Endothelial cell of umbilical vein (primary cell): ENCODE measurements around the gene COTL1. TPM values are rescaled to one million over a fixed set of nuclear protein-coding genes. Genes with fewer than 3 reads are reported as not detected.

ENCODE experiments used
- BruUV-seq: library from RNA; stranded (reverse); fragments of 400-500 nt; replicated peaks from 2 replicates; lab custom pipeline; 2021; lab: Mats Ljungman, UMichigan
- CTCF ChIA-PET: fragments of 300-600, 350-600 bp; sonication (Branson Sonifier 250); formaldehyde crosslinking; loops from one replicate; lab custom pipeline; 2021; ENCODE audit warnings: antibody characterized with exemption, inconsistent platforms; lab: Charles Lee
- POLR2A ChIA-PET: fragments of 300-600, 350-600 bp; sonication (Branson Sonifier 250); formaldehyde crosslinking; loops from one replicate; lab custom pipeline; 2021; ENCODE audit warnings: antibody characterized with exemption, inconsistent platforms; lab: Charles Lee
- DNase-seq: peaks from one replicate; pipeline ENCODE4 v3.0.0-alpha.2; 2011; ENCODE audit warnings: low read depth, low spot score
- FAIRE-seq: peaks from 2 replicates; lab custom pipeline; 2011; peaks lifted over from hg19 to GRCh38; lab: Jason Lieb, UNC
- H2AFZ ChIP-seq: 2 replicates; pipeline ENCODE4 v1.6.0; 2012; ENCODE audit warnings: low read depth, low read length, control low read depth, inconsistent platforms
- H3K27ac ChIP-seq: 2 replicates; pipeline ENCODE4 v1.5.1; 2011; ENCODE audit warnings: low read depth, mild to moderate bottlenecking, control low read depth, low read length, moderate library complexity; ENCODE audit not compliant: insufficient read depth
- H3K27me3 ChIP-seq, 2 experiments: 2 replicates each; pipeline versions ENCODE4 v1.6.0 to v1.6.1; 2011; ENCODE audit warnings: low read length in 2 of 2, mixed read lengths in 1 of 2; ENCODE audit not compliant: control insufficient read depth in 2 of 2, insufficient read depth in 2 of 2
- H3K36me3 ChIP-seq, 2 experiments: 2 replicates in 1 of 2; 3 replicates in 1 of 2; pipeline ENCODE4 v1.5.1; 2011; ENCODE audit warnings: low read length in 2 of 2, mild to moderate bottlenecking in 1 of 2, moderate library complexity in 1 of 2; ENCODE audit not compliant: control insufficient read depth in 2 of 2, insufficient read depth in 2 of 2; ENCODE audit errors: extremely low read depth in 1 of 2
- H3K4me1 ChIP-seq: 3 replicates; pipeline ENCODE4 v1.5.1; 2011; ENCODE audit warnings: mild to moderate bottlenecking, low read length; ENCODE audit not compliant: control insufficient read depth, insufficient read depth; ENCODE audit errors: extremely low read depth
- H3K4me2 ChIP-seq: 2 replicates; pipeline ENCODE4 v1.6.1; 2011; ENCODE audit warnings: low read length, control low read depth, mixed read lengths; ENCODE audit not compliant: insufficient read depth
- H3K4me3 ChIP-seq, 3 experiments: fragments of 200-600 bp in 1 of 3; sonication (generic), shearing (Covaris generic) in 1 of 3; replicated peaks in 1 of 3; 2 replicates each; pipeline ENCODE4 v1.5.1; 2011 to 2016; ENCODE audit warnings: control low read depth in 3 of 3, low read length in 3 of 3, mild to moderate bottlenecking in 2 of 3, inconsistent platforms in 1 of 3, low read depth in 1 of 3, moderate library complexity in 1 of 3; ENCODE audit not compliant: insufficient read depth in 1 of 3
- H3K79me2 ChIP-seq: 2 replicates; pipeline ENCODE4 v1.6.0; 2012; ENCODE audit warnings: low read length, inconsistent platforms; ENCODE audit not compliant: control insufficient read depth, insufficient read depth
- H3K9ac ChIP-seq: replicated peaks from 2 replicates; pipeline ENCODE3; 2011; ENCODE audit warnings: low read length, control low read depth; ENCODE audit not compliant: insufficient read depth; ENCODE audit errors: extremely low read depth
- H3K9me1 ChIP-seq: replicated peaks from 3 replicates; pipeline ENCODE4 v1.6.0; 2011; ENCODE audit warnings: mild to moderate bottlenecking, low read length; ENCODE audit not compliant: control insufficient read depth, insufficient read depth; ENCODE audit errors: extremely low read depth
- H3K9me3 ChIP-seq: replicated peaks from 2 replicates; pipeline ENCODE4 v1.5.1; 2012; ENCODE audit warnings: low read length, inconsistent platforms; ENCODE audit not compliant: control insufficient read depth, insufficient read depth
- H4K20me1 ChIP-seq: replicated peaks from 2 replicates; pipeline ENCODE3; 2011; ENCODE audit warnings: mild to moderate bottlenecking, low read length; ENCODE audit not compliant: control insufficient read depth, insufficient read depth; ENCODE audit errors: extremely low read depth
- EZH2 ChIP-seq: IDR thresholded peaks from 2 replicates; pipeline ENCODE4 v1.6.1; 2012; ENCODE audit warnings: borderline replicate concordance, low read depth, mild to moderate bottlenecking, moderate library complexity, low read length, inconsistent platforms; ENCODE audit not compliant: severe bottlenecking
- FOS ChIP-seq: IDR thresholded peaks from 2 replicates; pipeline ENCODE4 v1.6.1; 2011; ENCODE audit warnings: mild to moderate bottlenecking, low read length, moderate library complexity, borderline replicate concordance; ENCODE audit not compliant: insufficient read depth
- GATA2 ChIP-seq: IDR thresholded peaks from 2 replicates; pipeline ENCODE4 v1.7.0; 2011; ENCODE audit warnings: low read depth, mild to moderate bottlenecking, moderate library complexity, mixed read lengths, low read length; ENCODE audit not compliant: insufficient read length, insufficient read depth
- JUN ChIP-seq: IDR thresholded peaks from 2 replicates; pipeline ENCODE4 v1.6.1; 2011; ENCODE audit warnings: borderline replicate concordance, low read depth; ENCODE audit not compliant: insufficient read length, insufficient read depth
- MYC ChIP-seq: IDR thresholded peaks from one replicate; pipeline ENCODE4 v1.6.1; 2011; ENCODE audit warnings: mild to moderate bottlenecking, low read depth, low read length
- POLR2A ChIP-seq: IDR thresholded peaks from 2 replicates; pipeline ENCODE4 v1.6.1; 2012; ENCODE audit warnings: low read depth, mild to moderate bottlenecking, control low read depth, low read length
- POLR2AphosphoS5 ChIP-seq: IDR thresholded peaks from 2 replicates; pipeline ENCODE4 v1.6.1; 2012; ENCODE audit warnings: low read depth, mild to moderate bottlenecking, control low read depth, low read length, moderate library complexity; ENCODE audit not compliant: insufficient read depth
- dilution Hi-C: fragments of 300-500 bp; cut with MboI; formaldehyde crosslinking; loops from one replicate; pipeline ENCODE4 v1.15.0; 2019; ENCODE audit warnings: low sequenced_read_pairs; ENCODE audit not compliant: extremely low pct_ligation_motif_present
- intact Hi-C: fragments of 100-400 bp; cut with micrococcal nuclease; formaldehyde crosslinking; loops from one replicate; pipeline ENCODE4 v1.10.0; 2022
- polyA plus RNA-seq, 4 experiments: library from polyadenylated mRNA; depleted of rRNA in 3 of 4; stranded (reverse) in 3 of 4; unstranded in 1 of 4; fragments of >200 nt; gene quantifications; 2 replicates each; pipeline versions ENCODE4 v1.2.1 to v1.2.3, GENCODE V29; 2011 to 2012; ENCODE audit warnings: missing spikeins in 1 of 4
- total RNA-seq: library from RNA; stranded (reverse); gene quantifications from 2 replicates; pipeline ENCODE4 v1.2.3, GENCODE V29; 2021
- TF ChIP-seq, protein P1 (sequence below), 2 donors: IDR thresholded peaks; 1 replicate in 1 of 2; 2 replicates in 1 of 2; pipeline ENCODE4 v1.5.1; 2011; ENCODE audit warnings: low read length in 2 of 2, mild to moderate bottlenecking in 2 of 2, moderate library complexity in 2 of 2, control low read depth in 1 of 2, inconsistent platforms in 1 of 2, low read depth in 1 of 2; ENCODE audit not compliant: insufficient read depth in 1 of 2; ENCODE audit errors: extremely low read depth in 1 of 2
- TF ChIP-seq, protein P2 (sequence below): IDR thresholded peaks from 2 replicates; pipeline ENCODE4 v1.6.1; 2011; ENCODE audit not compliant: insufficient read depth, insufficient read length

COTL1 gene
- total and polyA plus RNA-seq, 2 donors (not counting 3 experiments of a cell fraction or from before 2014, with no cell fraction given): 90.0 to 200 TPM

DNA sequence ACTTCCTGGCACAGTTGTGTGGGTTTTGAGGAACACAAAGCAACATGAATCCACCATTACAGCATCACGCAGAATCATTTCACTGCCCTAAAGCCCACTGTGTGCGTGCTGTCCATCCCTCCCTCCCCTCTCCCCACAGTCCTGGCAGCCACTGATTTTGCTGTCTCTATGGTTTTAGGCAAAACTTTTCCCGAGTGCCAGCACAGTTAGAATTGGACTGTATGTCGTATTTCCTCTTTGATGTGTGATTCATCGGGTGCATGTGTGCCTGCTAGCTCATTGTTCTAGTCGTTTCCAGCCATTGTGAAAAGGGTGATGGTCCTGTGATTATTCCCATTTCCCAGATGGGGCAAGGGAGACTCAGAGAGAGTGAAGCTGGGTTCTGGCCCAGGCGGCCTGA lies 43.1 kb upstream of the COTL1 start:
- H3K9ac ChIP-seq: peak overlapping the region; percentile 1
- dilution Hi-C loops (no loop called here), intact Hi-C loops (no loop called here)
- BruUV-seq: no TSS peak
- ChIA-PET CTCF (interaction anchor here (0.6 to 6.9 kb wide), 7 partner anchors 12 to 310 kb away, joined by 3 to 66 read pairs (median 4); no protein-coding TSS in a partner anchor), POLR2A (interaction anchor here (1.4 kb wide), 1 partner anchor 13 kb away, joined by 3 read pairs; no protein-coding TSS in a partner anchor)
- peaks cover 6% of the 10 kb centered on the region for H3K4me1 ChIP-seq
- no peak overlapping the region for H3K4me3 ChIP-seq
- H3K36me3 ChIP-seq: peaks cover 7 to 54% of the 10 kb centered on the region in 2 experiments
- no peaks in the 10 kb centered on the region for H3K79me2 ChIP-seq
- H3K4me2 ChIP-seq: no peak overlapping the region
- H4K20me1 ChIP-seq: no peaks in the 10 kb centered on the region
- no peaks in the 10 kb centered on the region for H3K9me3 ChIP-seq
- no peaks in the 10 kb centered on the region for H3K27me3 ChIP-seq
- peak overlapping the region; percentile 41 for H3K27ac ChIP-seq
- FAIRE-seq: peak; percentile 82
- DNase-seq: peak; percentile 68
- TF ChIP-seq GATA2: no peak
- peak; percentile 66 for TF ChIP-seq JUN
- no peak for TF ChIP-seq MYC
- no peak for TF ChIP-seq POLR2AphosphoS5
- no peak for TF ChIP-seq EZH2
- TF ChIP-seq FOS: peak; percentile 53
- TF ChIP-seq, protein P1, sequence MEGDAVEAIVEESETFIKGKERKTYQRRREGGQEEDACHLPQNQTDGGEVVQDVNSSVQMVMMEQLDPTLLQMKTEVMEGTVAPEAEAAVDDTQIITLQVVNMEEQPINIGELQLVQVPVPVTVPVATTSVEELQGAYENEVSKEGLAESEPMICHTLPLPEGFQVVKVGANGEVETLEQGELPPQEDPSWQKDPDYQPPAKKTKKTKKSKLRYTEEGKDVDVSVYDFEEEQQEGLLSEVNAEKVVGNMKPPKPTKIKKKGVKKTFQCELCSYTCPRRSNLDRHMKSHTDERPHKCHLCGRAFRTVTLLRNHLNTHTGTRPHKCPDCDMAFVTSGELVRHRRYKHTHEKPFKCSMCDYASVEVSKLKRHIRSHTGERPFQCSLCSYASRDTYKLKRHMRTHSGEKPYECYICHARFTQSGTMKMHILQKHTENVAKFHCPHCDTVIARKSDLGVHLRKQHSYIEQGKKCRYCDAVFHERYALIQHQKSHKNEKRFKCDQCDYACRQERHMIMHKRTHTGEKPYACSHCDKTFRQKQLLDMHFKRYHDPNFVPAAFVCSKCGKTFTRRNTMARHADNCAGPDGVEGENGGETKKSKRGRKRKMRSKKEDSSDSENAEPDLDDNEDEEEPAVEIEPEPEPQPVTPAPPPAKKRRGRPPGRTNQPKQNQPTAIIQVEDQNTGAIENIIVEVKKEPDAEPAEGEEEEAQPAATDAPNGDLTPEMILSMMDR (IDR thresholded peaks at IDR 0.05; ENCODE audit: extremely low read depth in 1 of 2, insufficient read depth in 1 of 2, low read depth in 1 of 2, low read length in 2 of 2): no peak
- no peak for TF ChIP-seq POLR2A
- TF ChIP-seq, protein P2, sequence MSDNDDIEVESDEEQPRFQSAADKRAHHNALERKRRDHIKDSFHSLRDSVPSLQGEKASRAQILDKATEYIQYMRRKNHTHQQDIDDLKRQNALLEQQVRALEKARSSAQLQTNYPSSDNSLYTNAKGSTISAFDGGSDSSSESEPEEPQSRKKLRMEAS: no peak
- H3K9me1 ChIP-seq: no peaks in the 10 kb centered on the region
- H2AFZ ChIP-seq: no peak overlapping the region
